Muscle of arm (tissue), 14 donors: ENCODE data around the gene EFHC1. TPM values are rescaled to one million over a fixed set of nuclear protein-coding genes. Genes with fewer than 3 reads are reported as not detected.
"Not testable (repeated sequence)": the region's sequence is repeated elsewhere in the genome, so short reads cannot be mapped to it uniquely, and the experiment has no call there.

Source experiments
- DNase-seq: peaks from one replicate; pipeline ENCODE4 v3.0.0-alpha.2; 2013
- long read RNA-seq, 11 donors: transcript quantifications; one replicate each; lab custom pipeline, GENCODE V29; 2026
- polyA plus RNA-seq, 12 donors: library from polyadenylated mRNA; unstranded; fragments of 120-200 nt; gene quantifications; one replicate each; pipeline ENCODE4 v1.2.1, GENCODE V29; 2013; ENCODE audit not compliant: insufficient read length in 12 of 12

The EFHC1 gene, protein sequence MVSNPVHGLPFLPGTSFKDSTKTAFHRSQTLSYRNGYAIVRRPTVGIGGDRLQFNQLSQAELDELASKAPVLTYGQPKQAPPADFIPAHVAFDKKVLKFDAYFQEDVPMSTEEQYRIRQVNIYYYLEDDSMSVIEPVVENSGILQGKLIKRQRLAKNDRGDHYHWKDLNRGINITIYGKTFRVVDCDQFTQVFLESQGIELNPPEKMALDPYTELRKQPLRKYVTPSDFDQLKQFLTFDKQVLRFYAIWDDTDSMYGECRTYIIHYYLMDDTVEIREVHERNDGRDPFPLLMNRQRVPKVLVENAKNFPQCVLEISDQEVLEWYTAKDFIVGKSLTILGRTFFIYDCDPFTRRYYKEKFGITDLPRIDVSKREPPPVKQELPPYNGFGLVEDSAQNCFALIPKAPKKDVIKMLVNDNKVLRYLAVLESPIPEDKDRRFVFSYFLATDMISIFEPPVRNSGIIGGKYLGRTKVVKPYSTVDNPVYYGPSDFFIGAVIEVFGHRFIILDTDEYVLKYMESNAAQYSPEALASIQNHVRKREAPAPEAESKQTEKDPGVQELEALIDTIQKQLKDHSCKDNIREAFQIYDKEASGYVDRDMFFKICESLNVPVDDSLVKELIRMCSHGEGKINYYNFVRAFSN
- 10 to 100 TPM in 11 of 12 donors, not detected in 1; 14.4 to 72.6 (median 23.4) TPM for polyA plus RNA-seq
- long read RNA-seq, donor 1, full-length matches to known transcripts = 1 of 1 reads
- long read RNA-seq, donor 1, partial matches to known transcripts = 0 of 1 reads
- long read RNA-seq, donor 1, other reads (novel, unspliced or antisense) = 0 of 1 reads
- long read RNA-seq, donor 2, full-length matches to known transcripts = 2 of 2 reads
- long read RNA-seq, donor 2, partial matches to known transcripts = 0 of 2 reads
- long read RNA-seq, donor 2, other reads (novel, unspliced or antisense) = 0 of 2 reads
- long read RNA-seq, donor 3, partial matches to known transcripts = 0 of 2 reads
- long read RNA-seq, donor 3, other reads (novel, unspliced or antisense) = 0 of 2 reads
- long read RNA-seq, donor 4, full-length matches to known transcripts = 3 of 3 reads
- long read RNA-seq, donor 4, partial matches to known transcripts = 0 of 3 reads
- long read RNA-seq, donor 4, other reads (novel, unspliced or antisense) = 0 of 3 reads
- long read RNA-seq, donor 5, full-length matches to known transcripts = 1 of 16 reads
- long read RNA-seq, donor 5, partial matches to known transcripts = 5 of 16 reads
- long read RNA-seq, donor 5, other reads (novel, unspliced or antisense) = 10 of 16 reads
- long read RNA-seq, donor 6, full-length matches to known transcripts = 2 of 2 reads
- long read RNA-seq, donor 6, partial matches to known transcripts = 0 of 2 reads
- long read RNA-seq, donor 6, other reads (novel, unspliced or antisense) = 0 of 2 reads
- long read RNA-seq, donor 7 = 0 reads
- long read RNA-seq, donor 8 = 0 reads
- long read RNA-seq, donor 9 = 0 reads
- long read RNA-seq, donor 10, partial matches to known transcripts = 0 of 2 reads
- long read RNA-seq, donor 10, other reads (novel, unspliced or antisense) = 0 of 2 reads
- long read RNA-seq, donor 11, full-length matches to known transcripts = 1 of 1 reads
- long read RNA-seq, donor 11, partial matches to known transcripts = 0 of 1 reads
- long read RNA-seq, donor 11, other reads (novel, unspliced or antisense) = 0 of 1 reads

DNA sequence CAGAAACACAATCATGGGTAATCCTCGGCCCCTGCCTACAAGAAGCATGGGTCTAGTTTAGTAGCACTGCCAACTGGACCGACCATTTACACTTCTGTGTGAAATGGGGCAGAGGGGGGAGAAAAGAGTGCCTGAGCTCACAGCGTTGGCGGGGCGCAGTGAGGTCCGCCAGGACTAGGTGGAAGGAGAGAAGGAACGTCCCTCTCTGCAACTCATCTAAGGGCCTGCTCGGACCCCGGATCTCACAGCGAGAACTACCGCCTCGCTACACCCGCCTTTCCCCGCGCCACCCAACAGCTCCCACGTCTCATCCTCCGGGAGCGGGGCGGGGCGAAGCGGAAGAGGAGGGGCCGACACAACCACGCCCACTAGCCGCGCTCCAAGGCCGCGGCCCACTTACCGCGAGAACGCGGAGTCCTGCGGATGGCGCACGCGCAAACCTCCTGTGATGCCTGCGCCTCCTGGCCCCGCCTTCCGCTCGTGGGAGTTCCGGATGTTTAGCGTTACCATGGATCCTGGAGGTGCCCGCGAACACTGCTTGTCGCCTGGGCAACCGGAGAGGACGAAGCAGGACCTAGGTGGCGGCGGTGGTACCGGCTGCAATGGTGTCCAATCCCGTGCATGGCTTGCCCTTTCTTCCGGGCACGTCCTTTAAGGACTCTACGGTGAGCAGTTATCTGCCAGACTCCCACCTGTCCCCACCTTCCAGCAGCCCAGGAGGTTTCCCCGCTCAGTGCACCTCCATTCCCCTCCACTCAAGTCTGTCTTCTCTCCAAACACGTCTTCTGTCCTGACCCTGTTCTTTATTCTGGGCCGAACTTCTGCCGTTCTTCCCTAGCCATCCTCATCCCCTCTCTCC lies at the start of gene EFHC1:
Gene EFHC1, plus strand, starts transcription at position 534 of the 859 bp plus-strand sequence. Its CDS starts 69 bp downstream, at position 603.
- peak; percentile 98 for DNase-seq

DNA sequence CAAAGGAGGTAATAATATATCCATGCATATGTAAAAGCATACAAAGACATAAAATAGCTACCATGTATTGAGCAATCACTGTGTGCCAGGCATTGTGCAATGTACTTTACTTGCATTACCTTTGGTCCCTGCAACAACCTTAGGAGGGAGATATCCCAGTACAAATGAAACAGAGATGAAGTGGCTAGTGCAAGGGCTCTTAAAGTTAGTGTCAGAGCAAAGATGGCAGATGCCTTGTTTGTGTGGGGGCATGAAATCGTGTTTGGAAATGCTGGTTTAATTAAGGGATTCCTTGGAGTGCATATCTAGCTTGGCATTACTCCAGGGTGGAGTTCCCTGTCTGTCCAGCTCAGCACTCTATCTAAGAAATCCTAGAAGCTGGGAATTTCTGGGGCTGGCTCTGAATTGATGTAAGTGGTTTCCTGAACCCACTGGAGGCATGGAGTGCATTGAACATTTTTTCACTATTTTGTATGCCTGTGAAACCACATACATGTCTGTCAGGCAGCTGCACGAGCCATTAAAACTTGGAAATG lies 48.4 kb upstream of the EFHC1 start:
- DNase-seq = no peak

GRCh38 chr6:52373151-52373690 lies 46.9 kb upstream of the EFHC1 start:
- no peak for DNase-seq

DNA sequence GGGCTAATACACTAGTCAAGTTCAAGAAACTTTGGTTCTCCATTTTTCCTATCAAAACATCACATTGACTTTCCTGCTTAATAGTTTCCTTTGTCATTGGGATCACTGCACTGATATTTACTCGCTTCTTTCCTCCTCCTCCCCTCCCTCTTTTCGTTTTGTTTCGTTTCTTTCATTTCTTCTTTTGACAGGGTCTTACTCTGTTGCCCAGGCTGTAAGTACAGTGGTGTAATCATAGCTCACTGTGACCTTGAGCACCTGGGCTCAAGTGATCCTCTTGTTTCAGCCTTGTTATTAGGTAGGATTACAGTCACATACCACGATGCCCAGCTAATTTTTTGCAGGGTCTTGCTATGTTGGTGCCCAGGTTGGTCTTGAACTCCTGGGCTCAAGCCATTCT lies 45.9 kb upstream of the EFHC1 start:
- no peak for DNase-seq

DNA sequence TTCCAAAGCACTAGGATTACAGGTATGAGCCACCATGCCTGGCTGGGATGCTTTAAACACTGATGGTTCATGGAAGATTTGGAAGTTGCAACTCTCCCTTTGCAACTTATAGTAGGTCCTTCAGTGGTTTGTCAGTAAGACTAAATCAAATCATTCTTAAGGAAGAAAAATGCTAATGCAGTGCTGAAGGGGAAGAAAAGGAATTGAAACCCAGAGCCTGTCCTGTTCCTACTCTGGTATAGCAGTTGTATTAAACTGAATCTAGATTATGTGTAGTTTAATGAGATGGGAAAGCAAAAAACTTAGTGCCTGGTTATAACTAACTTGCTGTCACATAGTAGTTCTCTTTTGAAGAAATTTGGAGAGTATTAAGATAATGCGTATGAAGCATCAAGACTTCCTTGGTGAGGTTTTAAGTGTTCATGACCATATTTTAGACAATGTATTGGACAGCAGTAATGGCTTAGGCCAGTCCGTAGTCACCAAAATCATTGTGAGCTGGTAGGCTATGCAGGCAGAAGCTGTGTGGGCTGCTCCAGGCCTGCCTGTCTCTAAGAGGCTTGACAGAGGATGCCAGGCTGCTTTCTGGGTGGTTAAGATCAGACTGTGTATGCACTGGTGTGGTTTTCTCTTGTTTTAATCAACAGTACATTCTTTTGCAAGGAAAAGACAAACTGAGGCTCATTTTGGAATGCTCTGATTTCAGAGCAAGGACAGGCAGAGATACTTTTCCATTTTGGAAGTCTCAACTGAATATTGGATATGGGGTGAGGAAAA lies 44.2 kb upstream of the EFHC1 start:
- DNase-seq = no peak

GRCh38 chr6:52376763-52377162 lies 43.4 kb upstream of the EFHC1 start:
- no peak for DNase-seq

- no peak for DNase-seq
Observed at GRCh38 chr6:52377538-52378221, 42.5 kb upstream of the EFHC1 start.

DNA sequence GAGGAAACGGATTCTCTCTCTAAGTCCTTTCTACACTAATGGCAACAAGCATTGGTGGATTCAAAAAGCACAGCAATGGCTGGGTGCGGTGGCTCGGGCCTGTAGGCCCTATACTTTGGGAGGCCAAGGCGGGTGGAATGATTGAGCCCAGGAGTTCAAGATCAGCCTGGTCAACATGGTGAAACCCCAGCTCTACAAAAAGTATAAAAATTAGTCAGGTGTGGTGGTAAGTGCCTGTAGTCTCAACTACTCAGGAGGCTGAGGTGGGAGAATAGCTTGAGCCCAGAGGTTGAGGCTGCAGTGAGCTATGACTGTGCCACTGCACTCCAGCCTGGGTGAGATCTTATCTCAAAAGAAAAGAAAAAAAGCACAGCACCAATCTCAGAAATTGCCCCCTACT lies 38.9 kb upstream of the EFHC1 start:
- no peak for DNase-seq

DNA sequence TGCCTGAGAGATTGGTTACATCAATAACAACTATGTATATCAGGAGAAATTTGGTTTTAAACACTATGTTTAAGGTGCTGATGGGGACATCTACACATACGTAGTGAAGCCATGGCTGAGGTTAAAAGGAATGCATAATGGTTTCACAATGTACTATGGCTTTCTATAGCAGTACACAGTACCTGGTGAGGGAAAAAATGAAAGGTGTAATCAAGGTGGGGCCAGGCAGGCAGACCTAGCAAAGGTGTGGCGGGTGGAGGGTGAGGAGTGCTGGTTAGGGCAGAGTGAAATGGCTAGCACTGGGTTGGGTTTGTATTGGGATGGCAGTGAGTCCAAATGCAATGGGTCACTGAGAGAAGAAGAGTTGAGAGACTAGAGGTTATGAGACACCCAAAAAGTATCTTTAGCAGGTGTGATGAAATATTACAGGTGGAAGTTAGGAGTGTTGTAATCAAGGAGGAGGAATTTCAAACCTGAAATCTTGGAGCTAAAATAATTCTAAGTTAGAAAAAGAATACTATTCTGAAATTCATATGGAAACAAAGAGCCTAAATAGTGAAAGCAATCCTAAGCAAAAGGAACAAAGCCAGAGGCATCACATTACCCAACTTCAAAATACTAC lies 35.9 kb upstream of the EFHC1 start:
- no peak for DNase-seq

DNA sequence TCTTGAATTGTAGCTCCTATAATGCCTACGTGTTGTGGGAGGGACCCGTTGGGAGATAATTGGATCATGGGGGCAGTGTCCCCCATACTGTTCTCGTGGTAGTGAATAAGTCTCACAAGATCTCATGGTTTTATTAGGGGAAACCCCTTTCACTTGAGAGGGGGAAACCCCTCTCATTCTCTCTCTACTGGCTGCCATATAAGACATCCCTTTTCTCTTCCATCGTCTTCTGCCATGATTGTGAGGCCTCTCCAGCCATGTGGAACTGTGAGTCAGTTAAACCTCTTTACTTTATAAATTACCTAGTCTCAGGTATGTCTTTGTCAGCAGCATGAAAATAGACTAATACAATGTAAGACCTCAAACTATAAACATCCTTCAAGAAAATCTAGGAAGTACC lies 35.1 kb upstream of the EFHC1 start:
- DNase-seq = no peak

- DNase-seq = not testable (repeated sequence)
Observed at GRCh38 chr6:52388119-52388518, 32.0 kb upstream of the EFHC1 start.

- DNase-seq = no peak
Observed at GRCh38 chr6:52388790-52389189, 31.4 kb upstream of the EFHC1 start.

- DNase-seq = no peak
Observed at GRCh38 chr6:52389264-52389625, 30.9 kb upstream of the EFHC1 start.

DNA sequence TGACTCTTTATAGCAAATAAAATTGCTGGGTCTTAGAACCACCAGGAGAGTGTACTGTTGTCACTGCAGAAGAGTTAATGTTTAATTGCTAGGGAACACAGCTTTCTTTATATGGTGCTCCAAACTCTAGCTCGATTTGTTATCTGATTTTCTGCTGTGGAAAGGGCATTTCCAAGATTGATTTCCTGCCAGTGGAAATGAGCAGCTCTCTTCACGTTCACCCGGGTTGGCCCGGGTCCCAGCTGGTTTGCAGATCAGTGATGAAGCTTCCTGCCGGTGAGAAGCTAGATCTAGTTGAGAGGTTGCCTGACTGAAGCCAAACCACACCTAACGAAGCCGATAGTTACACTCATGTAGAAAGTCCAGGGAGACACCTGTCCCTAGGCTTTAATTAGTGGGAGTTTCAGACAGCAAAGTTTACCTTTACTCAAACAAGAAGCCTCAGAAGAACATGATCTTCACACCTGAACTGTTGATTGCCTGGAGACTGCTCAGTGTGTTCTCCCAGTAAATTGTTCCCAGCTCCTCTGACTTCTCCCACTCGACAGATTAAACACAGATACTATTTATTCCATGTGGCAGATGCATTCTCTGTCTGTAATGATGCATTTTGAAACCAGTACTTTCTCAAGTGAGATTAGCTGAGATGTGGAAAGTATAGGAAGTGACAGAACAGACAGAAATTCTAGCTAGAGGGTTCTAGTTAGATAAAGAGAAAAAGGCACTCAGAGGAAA lies 30.3 kb upstream of the EFHC1 start:
- no peak for DNase-seq

- no peak for DNase-seq
Observed at GRCh38 chr6:52390361-52390727, 29.8 kb upstream of the EFHC1 start.

- no peak for DNase-seq
Observed at GRCh38 chr6:52391599-52391998, 28.5 kb upstream of the EFHC1 start.

GRCh38 chr6:52392944-52393343 lies 27.2 kb upstream of the EFHC1 start:
- DNase-seq = no peak
